Nucleus accumbens (tissue), 56 donors: ENCODE measurements around the gene RPRD2.

Experiments
- DNase-seq, 56 donors: peaks; one replicate each; lab custom pipeline; 2025; lab: John Stamatoyannopoulos, UW

Gene RPRD2

DNA sequence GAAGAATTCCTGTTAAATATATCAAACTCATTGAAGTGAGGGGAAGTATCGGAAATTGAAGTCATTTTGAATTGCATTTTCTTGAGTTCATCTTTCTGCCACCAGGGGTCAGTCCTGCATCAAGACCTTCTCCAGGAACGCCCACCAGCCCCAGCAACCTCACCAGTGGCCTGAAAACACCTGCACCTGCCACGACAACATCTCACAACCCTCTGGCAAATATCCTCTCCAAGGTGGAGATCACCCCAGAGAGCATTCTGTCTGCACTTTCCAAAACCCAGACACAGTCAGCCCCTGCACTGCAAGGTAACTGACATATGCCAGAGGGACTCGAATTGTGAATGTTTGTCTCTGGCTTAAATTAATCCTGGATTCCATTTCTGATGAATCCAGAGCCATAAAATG, 100.5 kb downstream of the RPRD2 start:
- DNase-seq: peak in 20 of 56 donors; percentile 2 to 62 (median 16)

- DNase-seq: no peak
Measured at GRCh38 chr1:150466964-150467363, 103.0 kb downstream of the RPRD2 start.

GRCh38 chr1:150469291-150469690, 105.3 kb downstream of the RPRD2 start:
- DNase-seq: peak in 6 of 56 donors; percentile 2 to 30 (median 4)

DNA sequence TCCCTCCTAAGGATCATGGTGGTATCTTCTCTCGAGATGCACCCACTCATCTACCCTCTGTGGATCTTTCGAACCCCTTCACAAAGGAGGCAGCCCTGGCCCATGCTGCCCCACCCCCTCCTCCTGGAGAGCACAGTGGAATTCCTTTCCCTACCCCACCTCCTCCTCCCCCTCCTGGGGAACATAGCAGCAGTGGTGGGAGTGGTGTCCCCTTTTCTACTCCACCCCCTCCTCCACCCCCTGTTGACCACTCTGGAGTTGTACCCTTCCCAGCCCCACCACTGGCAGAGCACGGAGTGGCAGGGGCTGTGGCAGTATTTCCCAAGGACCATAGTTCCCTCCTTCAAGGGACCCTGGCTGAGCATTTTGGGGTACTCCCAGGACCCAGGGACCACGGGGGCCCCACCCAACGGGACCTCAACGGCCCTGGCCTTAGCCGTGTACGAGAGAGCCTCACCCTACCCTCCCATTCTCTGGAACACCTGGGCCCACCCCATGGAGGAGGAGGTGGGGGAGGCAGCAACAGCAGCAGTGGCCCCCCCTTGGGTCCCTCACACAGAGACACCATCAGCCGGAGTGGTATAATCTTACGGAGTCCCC, 108.8 kb downstream of the RPRD2 start:
- DNase-seq: no peak

- DNase-seq: no peak
Measured at GRCh38 chr1:150473659-150474058, 109.7 kb downstream of the RPRD2 start.

GRCh38 chr1:150474869-150475268, 110.9 kb downstream of the RPRD2 start:
- DNase-seq: no peak

DNA sequence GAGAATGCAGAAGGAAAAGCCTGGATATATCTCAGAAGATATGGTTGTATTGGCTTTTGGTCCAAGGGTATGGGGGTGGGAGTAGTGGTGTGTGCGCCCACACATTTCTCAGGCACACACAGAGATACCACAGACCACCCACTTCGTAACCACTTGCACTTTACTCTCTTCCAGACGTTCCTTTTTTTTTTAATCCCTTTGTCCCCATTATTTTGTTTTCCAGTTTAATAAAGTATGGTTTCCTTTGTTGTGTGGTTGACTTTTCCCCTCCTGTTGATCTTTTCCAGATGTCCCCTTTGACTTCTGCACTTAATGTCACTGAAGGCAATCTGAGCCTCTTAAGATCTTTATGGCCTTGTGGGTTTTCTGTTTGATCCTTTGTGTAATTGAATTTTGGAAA, 112.8 kb downstream of the RPRD2 start:
- DNase-seq: no peak

- no peak for DNase-seq
Measured at GRCh38 chr1:150477320-150477719, 113.4 kb downstream of the RPRD2 start.

DNA sequence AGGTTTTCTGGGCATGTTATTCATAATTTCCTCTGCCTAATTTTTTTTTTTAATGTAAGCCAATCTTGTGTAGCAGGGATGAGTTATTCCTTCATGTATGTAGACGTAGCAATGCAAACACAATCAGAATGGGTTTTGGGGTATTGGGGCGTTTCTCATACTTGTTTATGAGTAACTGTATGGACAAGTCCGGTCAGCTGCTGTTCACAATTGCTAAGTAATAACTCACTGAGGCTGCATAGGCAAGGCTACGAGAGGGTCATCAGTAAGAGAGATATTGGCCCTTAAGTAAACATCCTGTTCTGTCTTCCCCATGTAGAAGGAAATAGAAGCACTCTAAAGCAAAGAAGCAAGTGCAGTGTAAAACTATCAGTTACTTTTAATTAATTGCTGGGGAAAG, 113.8 kb downstream of the RPRD2 start:
- DNase-seq: no peak

GRCh38 chr1:150479370-150479769, 115.4 kb downstream of the RPRD2 start:
- DNase-seq: no peak

- DNase-seq: no peak
Measured at GRCh38 chr1:150479927-150480352, 116.0 kb downstream of the RPRD2 start.

DNA sequence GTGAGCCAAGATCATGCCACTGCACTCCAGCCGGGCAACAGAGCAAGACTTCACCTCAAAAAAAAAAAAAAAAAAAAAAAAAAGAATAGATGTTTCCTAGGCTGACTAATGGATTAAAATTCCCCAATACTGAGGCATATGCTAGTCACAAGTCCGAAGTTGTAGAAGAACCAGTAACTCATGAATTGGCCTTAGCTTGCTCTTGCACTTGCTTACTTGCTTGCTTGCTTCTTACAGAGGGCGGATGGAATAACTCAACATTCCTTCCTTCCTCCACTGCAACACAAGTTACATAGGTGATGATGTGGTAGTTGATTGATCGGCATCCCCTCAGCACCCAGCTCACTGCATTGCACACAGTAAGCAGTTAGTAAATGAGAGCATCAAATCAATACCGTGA, 120.5 kb downstream of the RPRD2 start:
- DNase-seq: no peak

DNA sequence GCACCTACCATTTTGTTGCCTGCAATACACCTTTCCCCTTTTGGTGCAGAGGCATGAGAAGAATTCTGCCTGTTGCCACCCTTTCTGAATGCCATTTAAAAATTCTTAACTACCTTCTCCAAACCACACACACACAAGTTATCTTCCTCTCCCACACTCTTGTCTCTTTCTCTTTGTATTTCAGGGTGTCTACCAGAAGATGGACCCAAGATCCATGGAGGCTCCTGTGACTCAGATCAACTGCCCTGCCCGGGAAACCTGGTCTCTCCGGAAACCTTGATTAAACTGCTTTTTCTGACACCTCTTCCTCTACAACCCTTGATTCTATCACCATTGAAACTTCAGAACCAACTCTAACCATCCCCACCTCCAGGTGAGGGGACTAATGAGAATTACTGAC, 120.9 kb downstream of the RPRD2 start:
- DNase-seq: no peak

- DNase-seq: peak; percentile 49 to 96 (median 88)
Measured at GRCh38 chr1:150486966-150487762, 123.2 kb downstream of the RPRD2 start, which contains the start of gene TARS2. TARS2 (plus strand) TSS chr1:150487419; CDS start chr1:150487451, 32 bp downstream.

DNA sequence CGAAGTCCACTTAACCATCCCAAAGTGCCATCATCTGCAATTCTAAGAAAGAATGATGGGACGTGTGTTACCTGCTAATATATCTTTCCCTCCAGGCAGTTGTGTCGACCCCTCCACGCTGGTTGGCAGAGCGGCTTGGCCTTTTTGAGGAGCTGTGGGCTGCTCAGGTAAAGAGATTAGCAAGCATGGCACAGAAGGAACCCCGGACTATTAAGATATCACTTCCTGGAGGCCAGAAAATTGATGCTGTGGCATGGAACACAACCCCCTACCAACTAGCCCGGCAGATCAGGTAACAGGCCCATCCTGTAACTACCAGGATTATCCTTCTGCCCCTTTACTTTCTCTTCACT, 123.8 kb downstream of the RPRD2 start:
- DNase-seq: no peak

- DNase-seq: no peak
Measured at GRCh38 chr1:150493175-150493574, 129.2 kb downstream of the RPRD2 start.

- no peak for DNase-seq
Measured at GRCh38 chr1:150498342-150498741, 134.4 kb downstream of the RPRD2 start.

- no peak for DNase-seq
Measured at GRCh38 chr1:150505431-150505830, 141.5 kb downstream of the RPRD2 start.

DNA sequence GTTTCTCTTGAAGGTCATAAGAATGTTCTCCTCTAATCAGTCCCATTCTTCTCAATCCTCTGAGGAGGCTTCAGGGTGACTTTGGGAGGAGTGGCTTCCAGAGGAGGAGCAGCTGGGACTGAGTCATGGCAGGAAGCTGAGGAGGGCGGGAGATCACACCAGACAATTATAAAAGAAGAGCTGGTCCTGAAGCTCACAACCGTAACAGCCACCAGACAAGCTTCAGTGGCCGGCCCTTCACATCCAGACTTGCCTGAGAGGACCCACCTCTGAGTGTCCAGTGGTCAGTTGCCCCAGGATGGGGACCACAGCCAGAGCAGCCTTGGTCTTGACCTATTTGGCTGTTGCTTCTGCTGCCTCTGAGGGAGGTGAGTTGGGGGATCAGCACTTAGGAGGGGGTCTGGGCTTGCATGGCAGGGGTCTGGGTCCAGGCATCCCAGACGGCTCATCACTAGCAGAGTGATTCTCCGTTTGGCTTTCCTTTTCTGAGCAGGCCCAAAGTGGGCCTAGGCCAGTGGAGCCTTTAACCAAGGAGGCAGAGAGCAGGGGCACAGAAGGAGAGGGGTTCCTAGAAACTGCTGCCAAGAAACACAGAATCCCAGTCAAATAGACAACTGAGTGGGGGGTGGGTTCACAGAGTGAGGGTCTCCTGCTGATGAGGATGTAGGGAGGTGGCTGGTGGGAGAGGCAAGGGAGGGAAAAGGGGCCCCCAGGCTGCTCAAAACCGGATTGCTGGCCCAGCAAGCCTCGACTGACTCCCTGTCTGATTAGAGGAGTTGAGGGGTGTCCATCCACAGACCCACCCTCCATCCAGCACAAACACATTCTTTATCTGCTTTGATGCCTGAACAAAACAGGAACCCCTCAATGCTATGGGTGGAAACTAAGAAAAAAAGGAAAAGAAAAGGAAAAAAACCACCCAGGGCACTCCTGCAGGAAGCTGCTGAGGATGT, 144.2 kb downstream of the RPRD2 start, which contains the start of gene ECM1:
Gene ECM1, plus strand, starts transcription at position 198 of the 953 bp plus-strand sequence. Its CDS starts 101 bp downstream, at position 299.
- peak in 19 of 56 donors; percentile 1 to 49 (median 19) for DNase-seq

GRCh38 chr1:150508982-150509381, 145.0 kb downstream of the RPRD2 start:
- DNase-seq: no peak

DNA sequence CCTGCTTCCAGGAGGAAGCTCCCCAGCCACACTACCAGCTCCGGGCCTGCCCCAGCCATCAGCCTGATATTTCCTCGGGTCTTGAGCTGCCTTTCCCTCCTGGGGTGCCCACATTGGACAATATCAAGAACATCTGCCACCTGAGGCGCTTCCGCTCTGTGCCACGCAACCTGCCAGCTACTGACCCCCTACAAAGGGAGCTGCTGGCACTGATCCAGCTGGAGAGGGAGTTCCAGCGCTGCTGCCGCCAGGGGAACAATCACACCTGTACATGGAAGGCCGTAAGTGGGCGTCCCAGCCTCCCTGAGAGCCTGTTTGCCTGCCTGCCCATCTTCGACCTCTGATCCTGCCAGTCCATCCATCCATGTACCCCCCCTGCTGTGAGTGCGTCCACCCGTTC, 147.6 kb downstream of the RPRD2 start:
- no peak for DNase-seq
